Measurements from ENCODE around the gene CPA2.

CPA2 gene

GRCh38 chr7:130279286-130279685 is 12.6 kb downstream of the CPA2 start:
- no peaks in the 10 kb centered on the region for H3K9me3 ChIP-seq (ENCODE audit: low read depth, low read length)
- H3K27ac ChIP-seq: no peak overlapping the region
- TF ChIP-seq EZH2 (IDR thresholded peaks at IDR 0.05) (no peak), POLR2AphosphoS5 (IDR thresholded peaks at IDR 0.05; ENCODE audit: borderline replicate concordance, low read depth, low read length) (no peak), FOXP2 (optimal IDR thresholded peaks at IDR 0.05; ENCODE audit: control extremely low read depth, extremely low read length, insufficient read depth) (no peak)
- H3K9ac ChIP-seq (ENCODE audit: insufficient read length): no peak overlapping the region
- no peaks in the 10 kb centered on the region for H3K36me3 ChIP-seq (ENCODE audit: insufficient read depth, low read length)
- no peak for DNase-seq (ENCODE audit: low read depth, low spot score)
- no peak overlapping the region for H3K4me3 ChIP-seq

- no peaks in the 10 kb centered on the region for H3K9me3 ChIP-seq (ENCODE audit: low read depth, low read length)
- no peak overlapping the region for H3K4me3 ChIP-seq
- H3K27ac ChIP-seq: no peak overlapping the region
- H3K36me3 ChIP-seq (ENCODE audit: insufficient read depth, low read length): no peaks in the 10 kb centered on the region
- TF ChIP-seq EZH2 (IDR thresholded peaks at IDR 0.05): no peak
- TF ChIP-seq POLR2AphosphoS5 (IDR thresholded peaks at IDR 0.05; ENCODE audit: borderline replicate concordance, low read depth, low read length): no peak
- TF ChIP-seq FOXP2 (optimal IDR thresholded peaks at IDR 0.05; ENCODE audit: control extremely low read depth, extremely low read length, insufficient read depth): no peak
- H3K9ac ChIP-seq (ENCODE audit: insufficient read length): no peak overlapping the region
- DNase-seq (ENCODE audit: low read depth, low spot score): no peak
These were observed 13.2 kb downstream of the CPA2 start for GRCh38 chr7:130279906-130280305.

- no peak for DNase-seq (ENCODE audit: low read depth, low spot score)
- TF ChIP-seq EZH2 (IDR thresholded peaks at IDR 0.05): no peak
- Histone ChIP-seq H3K9me3 (ENCODE audit: low read depth, low read length) (no peaks in the 10 kb centered on the region), H3K36me3 (ENCODE audit: insufficient read depth, low read length) (no peaks in the 10 kb centered on the region), H3K9ac (ENCODE audit: insufficient read length) (no peak overlapping the region), H3K27ac (no peak overlapping the region), H3K4me3 (no peak overlapping the region)
These were observed 14.6 kb downstream of the CPA2 start for GRCh38 chr7:130281260-130281659.

- Histone ChIP-seq H3K9me3 (ENCODE audit: low read depth, low read length) (no peaks in the 10 kb centered on the region), H3K36me3 (ENCODE audit: insufficient read depth, low read length) (no peaks in the 10 kb centered on the region), H3K27ac (no peak overlapping the region), H3K4me3 (no peak overlapping the region), H3K9ac (ENCODE audit: insufficient read length) (no peak overlapping the region)
- no peak for TF ChIP-seq POLR2AphosphoS5 (IDR thresholded peaks at IDR 0.05; ENCODE audit: borderline replicate concordance, low read depth, low read length)
- TF ChIP-seq EZH2 (IDR thresholded peaks at IDR 0.05): no peak
- no peak for TF ChIP-seq FOXP2 (optimal IDR thresholded peaks at IDR 0.05; ENCODE audit: control extremely low read depth, extremely low read length, insufficient read depth)
- no peak for DNase-seq (ENCODE audit: low read depth, low spot score)
These were observed 20.2 kb downstream of the CPA2 start for GRCh38 chr7:130286881-130287280.

GRCh38 chr7:130288168-130288567 is 21.5 kb downstream of the CPA2 start:
- TF ChIP-seq FOXP2 (optimal IDR thresholded peaks at IDR 0.05; ENCODE audit: control extremely low read depth, extremely low read length, insufficient read depth): no peak
- no peak for TF ChIP-seq EZH2 (IDR thresholded peaks at IDR 0.05)
- no peak for TF ChIP-seq POLR2AphosphoS5 (IDR thresholded peaks at IDR 0.05; ENCODE audit: borderline replicate concordance, low read depth, low read length)
- H3K9ac ChIP-seq (ENCODE audit: insufficient read length): no peak overlapping the region
- DNase-seq (ENCODE audit: low read depth, low spot score): no peak
- no peak overlapping the region for H3K4me3 ChIP-seq
- no peaks in the 10 kb centered on the region for H3K36me3 ChIP-seq (ENCODE audit: insufficient read depth, low read length)
- no peak overlapping the region for H3K27ac ChIP-seq
- H3K9me3 ChIP-seq (ENCODE audit: low read depth, low read length): no peaks in the 10 kb centered on the region

GRCh38 chr7:130288829-130289228 is 22.2 kb downstream of the CPA2 start:
- TF ChIP-seq POLR2AphosphoS5 (IDR thresholded peaks at IDR 0.05; ENCODE audit: borderline replicate concordance, low read depth, low read length) (no peak), FOXP2 (optimal IDR thresholded peaks at IDR 0.05; ENCODE audit: control extremely low read depth, extremely low read length, insufficient read depth) (no peak), EZH2 (IDR thresholded peaks at IDR 0.05) (no peak)
- Histone ChIP-seq H3K36me3 (ENCODE audit: insufficient read depth, low read length) (no peaks in the 10 kb centered on the region), H3K27ac (no peak overlapping the region), H3K4me3 (no peak overlapping the region), H3K9ac (ENCODE audit: insufficient read length) (no peak overlapping the region), H3K9me3 (ENCODE audit: low read depth, low read length) (no peaks in the 10 kb centered on the region)
- DNase-seq (ENCODE audit: low read depth, low spot score): no peak

- Histone ChIP-seq H3K36me3 (ENCODE audit: insufficient read depth, low read length) (no peaks in the 10 kb centered on the region), H3K27ac (no peak overlapping the region), H3K9ac (ENCODE audit: insufficient read length) (no peak overlapping the region), H3K9me3 (ENCODE audit: low read depth, low read length) (no peaks in the 10 kb centered on the region), H3K4me3 (no peak overlapping the region)
- no peak for DNase-seq (ENCODE audit: low read depth, low spot score)
- TF ChIP-seq FOXP2 (optimal IDR thresholded peaks at IDR 0.05; ENCODE audit: control extremely low read depth, extremely low read length, insufficient read depth): no peak
- no peak for TF ChIP-seq EZH2 (IDR thresholded peaks at IDR 0.05)
- TF ChIP-seq POLR2AphosphoS5 (IDR thresholded peaks at IDR 0.05; ENCODE audit: borderline replicate concordance, low read depth, low read length): no peak
These were observed 22.8 kb downstream of the CPA2 start for GRCh38 chr7:130289478-130289877.

GRCh38 chr7:130290745-130291144 is 24.1 kb downstream of the CPA2 start:
- H3K9me3 ChIP-seq (ENCODE audit: low read depth, low read length): no peaks in the 10 kb centered on the region
- no peak overlapping the region for H3K4me3 ChIP-seq
- H3K27ac ChIP-seq: no peak overlapping the region
- TF ChIP-seq POLR2AphosphoS5 (IDR thresholded peaks at IDR 0.05; ENCODE audit: borderline replicate concordance, low read depth, low read length) (no peak), EZH2 (IDR thresholded peaks at IDR 0.05) (no peak), FOXP2 (optimal IDR thresholded peaks at IDR 0.05; ENCODE audit: control extremely low read depth, extremely low read length, insufficient read depth) (no peak)
- H3K36me3 ChIP-seq (ENCODE audit: insufficient read depth, low read length): no peaks in the 10 kb centered on the region
- no peak overlapping the region for H3K9ac ChIP-seq (ENCODE audit: insufficient read length)
- DNase-seq (ENCODE audit: low read depth, low spot score): no peak

GRCh38 chr7:130292682-130293257 is 26.1 kb downstream of the CPA2 start, which contains the start of gene CPA4:
TSS of gene CPA4 (plus strand) at chr7:130293161. CDS start at chr7:130293181, 20 bp downstream.
- TF ChIP-seq EZH2 (IDR thresholded peaks at IDR 0.05) (no peak), FOXP2 (optimal IDR thresholded peaks at IDR 0.05; ENCODE audit: control extremely low read depth, extremely low read length, insufficient read depth) (no peak), POLR2AphosphoS5 (IDR thresholded peaks at IDR 0.05; ENCODE audit: borderline replicate concordance, low read depth, low read length) (no peak)
- no peaks in the 10 kb centered on the region for H3K36me3 ChIP-seq (ENCODE audit: insufficient read depth, low read length)
- H3K27ac ChIP-seq: no peak within 1 kb of the TSS
- DNase-seq (ENCODE audit: low read depth, low spot score): no peak
- H3K9ac ChIP-seq (ENCODE audit: insufficient read length): no peak within 1 kb of the TSS
- no peak within 1 kb of the TSS for H3K4me3 ChIP-seq
- no peaks in the 10 kb centered on the region for H3K9me3 ChIP-seq (ENCODE audit: low read depth, low read length)
